ENCODE data around the gene CA10. TPM values are rescaled to one million over a fixed set of nuclear protein-coding genes. Genes with fewer than 3 reads are reported as not detected.

Gene CA10
- total and polyA plus RNA-seq, 2 of the 4 experiments (the other 2 are of a cell fraction), result not detected

- Histone ChIP-seq H3K14ac (replicated peaks; ENCODE audit: low read depth, low read length) (no peak overlapping the region), H4K91ac (ENCODE audit: insufficient read depth, low read depth, low read length) (no peak overlapping the region), H2AK5ac (ENCODE audit: low read depth, low read length) (no peak overlapping the region), H3K9ac (ENCODE audit: low read depth, low read length) (no peak overlapping the region), H3K4me1 (ENCODE audit: control insufficient read depth, insufficient read depth, low read length) (no peaks in the 10 kb centered on the region), H2BK20ac (ENCODE audit: low read depth, low read length) (no peak overlapping the region), H4K20me1 (ENCODE audit: insufficient read depth, low read length) (no peaks in the 10 kb centered on the region), H2BK120ac (ENCODE audit: low read depth, low read length) (no peak overlapping the region), H3K9me1 (ENCODE audit: insufficient read depth, low read length) (no peaks in the 10 kb centered on the region), H4K8ac (ENCODE audit: low read depth in 2 of 2, low read length in 2 of 2) (no peak overlapping the region), H3K56ac (ENCODE audit: extremely low read depth, insufficient read depth, low read length) (no peak overlapping the region), H3K4me3 (ENCODE audit: insufficient read depth, low read depth, low read length) (no peak overlapping the region), H2BK5ac (ENCODE audit: low read depth, low read length, poor library complexity, severe bottlenecking) (no peak overlapping the region), H3K18ac (ENCODE audit: low read depth, low read length) (no peak overlapping the region), H3K36me3 (ENCODE audit: control insufficient read depth, insufficient read depth, low read length) (no peaks in the 10 kb centered on the region), H3K27ac (ENCODE audit: insufficient read depth, low read length) (no peak overlapping the region), H3K27me3 (ENCODE audit: control insufficient read depth, insufficient read depth, low read length) (no peaks in the 10 kb centered on the region), H4K5ac (ENCODE audit: low read depth, low read length) (no peak overlapping the region), H3K9me3 (ENCODE audit: control insufficient read depth, insufficient read depth, low read length) (peaks cover 16% of the 10 kb centered on the region), H3K79me1 (ENCODE audit: low read depth in 1 of 2, low read length in 2 of 2) (no peaks in the 10 kb centered on the region), H3K4me2 (ENCODE audit: low read depth, low read length) (no peak overlapping the region), H2AK9ac (replicated peaks; ENCODE audit: low read depth, low read length, poor library complexity) (no peak overlapping the region), H3K4ac (ENCODE audit: low read depth, low read length) (no peak overlapping the region), H3K23ac (ENCODE audit: low read depth, low read length) (no peak overlapping the region), H2BK15ac (ENCODE audit: low read depth, low read length) (no peak overlapping the region), H2AFZ (replicated peaks; ENCODE audit: low read length, poor library complexity) (no peak overlapping the region)
- in situ Hi-C loops (cut with MboI; ENCODE audit: low sequenced_read_pairs), result no loop called here
- DNase-seq (no peak), ATAC-seq (ENCODE audit: low read depth) (no peak)
- dilution Hi-C loops (cut with HindIII; ENCODE audit: low sequenced_read_pairs, unreplicated experiment), result no loop called here
- intact Hi-C loops (cut with micrococcal nuclease), result no loop called here
- ChIA-PET CTCF (no interaction called here), POLR2A (ENCODE audit: unreplicated experiment) (no interaction called here)
- no peak for TF ChIP-seq RAD21 (IDR thresholded peaks at IDR 0.05; ENCODE audit: low read length)
- no peak for TF ChIP-seq CHD1 (IDR thresholded peaks at IDR 0.05; ENCODE audit: low read depth, low read length)
- TF ChIP-seq MXI1 (IDR thresholded peaks at IDR 0.05; ENCODE audit: borderline replicate concordance, low read depth, low read length), result no peak
- TF ChIP-seq CTCF (conservative IDR thresholded peaks at IDR 0.05; ENCODE audit: low read depth, low read length), result no peak
- no TSS peak for BruUV-seq (replicated peaks)
Observed at GRCh38 chr17:51852603-51853002, 305.9 kb downstream of the CA10 start.
